ENCODE results near the gene NIN. TPM values are rescaled to one million over a fixed set of nuclear protein-coding genes. Genes with fewer than 3 reads are reported as not detected.

The NIN gene
- total RNA-seq, 1 experiment from 2014 or later = 16.9 TPM

GRCh38 chr14:50766338-50766886 lies 64.5 kb downstream of the NIN start:
- Histone ChIP-seq H3K4me3 (ENCODE audit: low read depth, low read length) (no peak overlapping the region), H3K36me3 (ENCODE audit: control insufficient read depth, insufficient read depth, low read length) (no peaks in the 10 kb centered on the region; the same call in 1 of the 2 replicates), H3K27me3 (replicated peaks; ENCODE audit: control insufficient read depth, insufficient read depth, low read length) (no peaks in the 10 kb centered on the region), H3K4me1 (no peaks in the 10 kb centered on the region), H3K9me3 (no peaks in the 10 kb centered on the region)
- Mint-ChIP-seq H3K4me1 (ENCODE audit: low read depth, unreplicated experiment) (no peaks in the 10 kb centered on the region), H3K9me3 (ENCODE audit: unreplicated experiment) (no peaks in the 10 kb centered on the region), H3K4me3 (ENCODE audit: unreplicated experiment) (no peak overlapping the region), H3K36me3 (ENCODE audit: insufficient read depth, unreplicated experiment) (peaks cover 5% of the 10 kb centered on the region), H3K27ac (ENCODE audit: unreplicated experiment) (no peak overlapping the region), H3K27me3 (ENCODE audit: insufficient read depth, unreplicated experiment) (no peaks in the 10 kb centered on the region)
- ChIA-PET POLR2A (no interaction called here), CTCF (interaction anchor here (0.9 kb wide), 1 partner anchor 147 kb away, joined by 3 read pairs; no protein-coding TSS in a partner anchor)
- BruUV-seq (replicated peaks) = no TSS peak
- DNase-seq = no peak
- TF ChIP-seq CTCF (IDR thresholded peaks at IDR 0.05; ENCODE audit: insufficient read depth in 1 of 2, low read depth in 1 of 2, low read length in 1 of 2, severe bottlenecking in 1 of 2, unreplicated experiment in 1 of 2) = no peak
- intact Hi-C loops (cut with micrococcal nuclease; ENCODE audit: unreplicated experiment) = no loop called here

GRCh38 chr14:50763382-50764007 lies 67.5 kb downstream of the NIN start:
- Mint-ChIP-seq H3K36me3 (ENCODE audit: insufficient read depth, unreplicated experiment) (no peaks in the 10 kb centered on the region), H3K4me1 (ENCODE audit: low read depth, unreplicated experiment) (no peaks in the 10 kb centered on the region), H3K4me3 (ENCODE audit: unreplicated experiment) (no peak overlapping the region), H3K9me3 (ENCODE audit: unreplicated experiment) (no peaks in the 10 kb centered on the region), H3K27ac (ENCODE audit: unreplicated experiment) (no peak overlapping the region), H3K27me3 (ENCODE audit: insufficient read depth, unreplicated experiment) (no peaks in the 10 kb centered on the region)
- ChIA-PET CTCF (interaction anchor here (0.7 to 1.9 kb wide), 3 partner anchors 10 to 362 kb away, joined by 4 to 7 read pairs (median 6); no protein-coding TSS in a partner anchor), POLR2A (no interaction called here)
- intact Hi-C loops (cut with micrococcal nuclease; ENCODE audit: unreplicated experiment) = no loop called here
- DNase-seq = no peak
- no peaks in the 10 kb centered on the region for H3K9me3 ChIP-seq
- no peaks in the 10 kb centered on the region for H3K4me1 ChIP-seq
- no peaks in the 10 kb centered on the region; the same call in 1 of the 2 replicates for H3K36me3 ChIP-seq (ENCODE audit: control insufficient read depth, insufficient read depth, low read length)
- H3K27me3 ChIP-seq (replicated peaks; ENCODE audit: control insufficient read depth, insufficient read depth, low read length) = no peaks in the 10 kb centered on the region
- no peak overlapping the region for H3K4me3 ChIP-seq (ENCODE audit: low read depth, low read length)
- no TSS peak for BruUV-seq (replicated peaks)
- no peak for TF ChIP-seq CTCF (IDR thresholded peaks at IDR 0.05; ENCODE audit: insufficient read depth in 1 of 2, low read depth in 1 of 2, low read length in 1 of 2, severe bottlenecking in 1 of 2, unreplicated experiment in 1 of 2)

GRCh38 chr14:50762931-50763300 lies 68.0 kb downstream of the NIN start:
- no TSS peak for BruUV-seq (replicated peaks)
- no peak for DNase-seq
- Histone ChIP-seq H3K4me1 (no peaks in the 10 kb centered on the region), H3K27me3 (replicated peaks; ENCODE audit: control insufficient read depth, insufficient read depth, low read length) (no peaks in the 10 kb centered on the region), H3K9me3 (no peaks in the 10 kb centered on the region), H3K36me3 (ENCODE audit: control insufficient read depth, insufficient read depth, low read length) (no peaks in the 10 kb centered on the region; the same call in 1 of the 2 replicates), H3K4me3 (ENCODE audit: low read depth, low read length) (no peak overlapping the region)
- Mint-ChIP-seq H3K27ac (ENCODE audit: unreplicated experiment) (no peak overlapping the region), H3K4me3 (ENCODE audit: unreplicated experiment) (no peak overlapping the region), H3K27me3 (ENCODE audit: insufficient read depth, unreplicated experiment) (no peaks in the 10 kb centered on the region), H3K9me3 (ENCODE audit: unreplicated experiment) (no peaks in the 10 kb centered on the region), H3K4me1 (ENCODE audit: low read depth, unreplicated experiment) (no peaks in the 10 kb centered on the region), H3K36me3 (ENCODE audit: insufficient read depth, unreplicated experiment) (no peaks in the 10 kb centered on the region)
- POLR2A ChIA-PET = no interaction called here
- intact Hi-C loops (cut with micrococcal nuclease; ENCODE audit: unreplicated experiment) = no loop called here
- TF ChIP-seq CTCF (IDR thresholded peaks at IDR 0.05; ENCODE audit: insufficient read depth in 1 of 2, low read depth in 1 of 2, low read length in 1 of 2, severe bottlenecking in 1 of 2, unreplicated experiment in 1 of 2) = no peak
- CTCF ChIA-PET = interaction anchor here (0.7 to 1.9 kb wide), 3 partner anchors 11 to 362 kb away, joined by 4 to 7 read pairs (median 6); no protein-coding TSS in a partner anchor
